Neural progenitor cell (in vitro differentiated cells): ENCODE measurements around the gene BOD1L2. TPM values are rescaled to one million over a fixed set of nuclear protein-coding genes. Genes with fewer than 3 reads are reported as not detected.

Experiments
- DNase-seq: peaks from one replicate; pipeline ENCODE4 v3.0.0-alpha.2; 2016; ENCODE audit warnings: low spot score
- H2AFZ ChIP-seq: fragments of 200-600 bp; sonication (generic); replicated peaks from 2 replicates; pipeline ENCODE4 v1.6.1; 2016; ENCODE audit warnings: antibody characterized with exemption
- H3F3A ChIP-seq: fragments of 200-600 bp; sonication (generic); 2 replicates; pipeline ENCODE4 v1.6.1; 2016; ENCODE audit warnings: antibody characterized with exemption, low read depth
- H3K27ac ChIP-seq: fragments of 200-600 bp; sonication (generic); 2 replicates; pipeline ENCODE4 v1.5.1; 2016; ENCODE audit warnings: mild to moderate bottlenecking
- H3K27me3 ChIP-seq: fragments of 200-600 bp; sonication (generic); 2 replicates; pipeline ENCODE4 v1.6.1; 2016; ENCODE audit warnings: mild to moderate bottlenecking, moderate library complexity
- H3K36me3 ChIP-seq: fragments of 200-600 bp; sonication (generic); 2 replicates; pipeline ENCODE4 v1.5.1; 2016
- H3K4me1 ChIP-seq: fragments of 200-600 bp; sonication (generic); 2 replicates; pipeline ENCODE4 v1.6.1; 2016; ENCODE audit warnings: mixed run types
- H3K4me2 ChIP-seq: fragments of 200-600 bp; sonication (generic); 2 replicates; pipeline ENCODE4 v1.6.1; 2016
- H3K4me3 ChIP-seq: fragments of 200-600 bp; sonication (generic); 2 replicates; pipeline ENCODE4 v1.5.1; 2016
- H3K79me2 ChIP-seq: fragments of 200-600 bp; sonication (generic); 2 replicates; pipeline ENCODE4 v1.6.1; 2016; ENCODE audit warnings: low read depth
- H3K9ac ChIP-seq: fragments of 200-600 bp; sonication (generic); 2 replicates; pipeline ENCODE4 v1.6.1; 2016
- H3K9me3 ChIP-seq: fragments of 200-600 bp; sonication (generic); 2 replicates; pipeline ENCODE4 v1.5.1; 2016; ENCODE audit warnings: low read depth
- H4K20me1 ChIP-seq: fragments of 200-600 bp; sonication (generic); 2 replicates; pipeline ENCODE4 v1.6.1; 2016; ENCODE audit warnings: low read depth
- H3K27ac Mint-ChIP-seq: 3 replicates; pipeline ENCODE4 v1.8.0; 2021; ENCODE audit warnings: mixed read lengths
- H3K27me3 Mint-ChIP-seq: 2 replicates; pipeline ENCODE4 v1.8.0; 2022; ENCODE audit warnings: low read depth, mild to moderate bottlenecking, inconsistent platforms, moderate library complexity, mixed read lengths; ENCODE audit not compliant: insufficient read depth
- H3K36me3 Mint-ChIP-seq: 3 replicates; pipeline ENCODE4 v1.8.0; 2021; ENCODE audit warnings: mixed read lengths
- H3K4me1 Mint-ChIP-seq: 3 replicates; pipeline ENCODE4 v1.8.0; 2021; ENCODE audit warnings: mixed read lengths
- H3K4me3 Mint-ChIP-seq: 3 replicates; pipeline ENCODE4 v1.8.0; 2021; ENCODE audit warnings: mild to moderate bottlenecking, moderate library complexity, mixed read lengths
- H3K9me3 Mint-ChIP-seq: 3 replicates; pipeline ENCODE4 v1.8.0; 2020; ENCODE audit warnings: mixed read lengths
- EZH2 ChIP-seq: fragments of 200-600 bp; sonication (generic); IDR thresholded peaks from 2 replicates; pipeline ENCODE4 v1.6.1; 2017; ENCODE audit warnings: antibody characterized with exemption, mild to moderate bottlenecking, moderate library complexity
- EZH2phosphoT487 ChIP-seq: fragments of 200-600 bp; sonication (generic); IDR thresholded peaks from 2 replicates; pipeline ENCODE4 v1.6.1; 2017; ENCODE audit warnings: antibody characterized with exemption
- total RNA-seq: library from RNA; depleted of rRNA; stranded (reverse); fragments of >200 nt; gene quantifications from 2 replicates; pipeline ENCODE4 v1.2.3, GENCODE V29; 2015; ENCODE audit warnings: low replicate concordance
- TF ChIP-seq, protein P1 (sequence below): fragments of 200-600 bp; sonication (generic); IDR thresholded peaks from 2 replicates; pipeline ENCODE4 v1.5.1; 2017; ENCODE audit warnings: antibody characterized with exemption, mild to moderate bottlenecking

Gene BOD1L2
- total RNA-seq, 1 donor from 2014 or later: not detected

DNA sequence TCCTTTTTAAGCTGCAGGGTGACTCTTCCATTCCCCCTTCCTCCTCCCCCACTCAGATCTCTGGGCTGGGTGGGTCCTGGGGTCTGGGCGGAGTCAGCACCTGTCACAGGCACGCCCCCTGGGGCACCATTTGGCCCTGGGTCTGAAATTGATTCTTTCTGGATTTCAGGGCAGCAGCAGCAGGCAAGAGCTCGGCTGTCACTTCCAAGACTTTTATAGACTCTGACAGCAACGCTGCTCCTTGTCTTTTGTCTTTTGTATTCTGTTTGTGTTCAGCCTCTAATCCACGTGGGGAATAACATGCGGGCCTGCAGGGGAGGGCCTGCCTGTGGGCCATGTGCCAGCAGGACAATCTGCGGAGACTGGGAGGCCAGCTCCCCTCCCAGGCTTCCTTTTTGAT is 3.9 kb downstream of the BOD1L2 start:
- DNase-seq: peak; percentile 82
- peaks cover 5% of the 10 kb centered on the region for H3K9me3 Mint-ChIP-seq
- Histone ChIP-seq H3K9me3 (no peaks in the 10 kb centered on the region), H3K4me3 (peak overlapping the region; percentile 26), H3K27ac (no peak overlapping the region), H3K4me1 (peaks cover 35% of the 10 kb centered on the region), H3K36me3 (no peaks in the 10 kb centered on the region), H3K27me3 (no peaks in the 10 kb centered on the region), H3F3A (peaks cover 25% of the 10 kb centered on the region), H4K20me1 (no peaks in the 10 kb centered on the region), H3K9ac (no peak overlapping the region), H3K79me2 (no peaks in the 10 kb centered on the region), H3K4me2 (peak overlapping the region; percentile 76), H2AFZ (no peak overlapping the region)
- H3K36me3 Mint-ChIP-seq: no peaks in the 10 kb centered on the region
- TF ChIP-seq EZH2phosphoT487 (no peak), EZH2 (no peak)
- TF ChIP-seq, protein P1, sequence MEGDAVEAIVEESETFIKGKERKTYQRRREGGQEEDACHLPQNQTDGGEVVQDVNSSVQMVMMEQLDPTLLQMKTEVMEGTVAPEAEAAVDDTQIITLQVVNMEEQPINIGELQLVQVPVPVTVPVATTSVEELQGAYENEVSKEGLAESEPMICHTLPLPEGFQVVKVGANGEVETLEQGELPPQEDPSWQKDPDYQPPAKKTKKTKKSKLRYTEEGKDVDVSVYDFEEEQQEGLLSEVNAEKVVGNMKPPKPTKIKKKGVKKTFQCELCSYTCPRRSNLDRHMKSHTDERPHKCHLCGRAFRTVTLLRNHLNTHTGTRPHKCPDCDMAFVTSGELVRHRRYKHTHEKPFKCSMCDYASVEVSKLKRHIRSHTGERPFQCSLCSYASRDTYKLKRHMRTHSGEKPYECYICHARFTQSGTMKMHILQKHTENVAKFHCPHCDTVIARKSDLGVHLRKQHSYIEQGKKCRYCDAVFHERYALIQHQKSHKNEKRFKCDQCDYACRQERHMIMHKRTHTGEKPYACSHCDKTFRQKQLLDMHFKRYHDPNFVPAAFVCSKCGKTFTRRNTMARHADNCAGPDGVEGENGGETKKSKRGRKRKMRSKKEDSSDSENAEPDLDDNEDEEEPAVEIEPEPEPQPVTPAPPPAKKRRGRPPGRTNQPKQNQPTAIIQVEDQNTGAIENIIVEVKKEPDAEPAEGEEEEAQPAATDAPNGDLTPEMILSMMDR: no peak
- H3K27me3 Mint-ChIP-seq: peaks cover 18% of the 10 kb centered on the region
- H3K4me3 Mint-ChIP-seq: peak overlapping the region; percentile 1
- H3K4me1 Mint-ChIP-seq: peaks cover 62% of the 10 kb centered on the region
- H3K27ac Mint-ChIP-seq: no peak overlapping the region

DNA sequence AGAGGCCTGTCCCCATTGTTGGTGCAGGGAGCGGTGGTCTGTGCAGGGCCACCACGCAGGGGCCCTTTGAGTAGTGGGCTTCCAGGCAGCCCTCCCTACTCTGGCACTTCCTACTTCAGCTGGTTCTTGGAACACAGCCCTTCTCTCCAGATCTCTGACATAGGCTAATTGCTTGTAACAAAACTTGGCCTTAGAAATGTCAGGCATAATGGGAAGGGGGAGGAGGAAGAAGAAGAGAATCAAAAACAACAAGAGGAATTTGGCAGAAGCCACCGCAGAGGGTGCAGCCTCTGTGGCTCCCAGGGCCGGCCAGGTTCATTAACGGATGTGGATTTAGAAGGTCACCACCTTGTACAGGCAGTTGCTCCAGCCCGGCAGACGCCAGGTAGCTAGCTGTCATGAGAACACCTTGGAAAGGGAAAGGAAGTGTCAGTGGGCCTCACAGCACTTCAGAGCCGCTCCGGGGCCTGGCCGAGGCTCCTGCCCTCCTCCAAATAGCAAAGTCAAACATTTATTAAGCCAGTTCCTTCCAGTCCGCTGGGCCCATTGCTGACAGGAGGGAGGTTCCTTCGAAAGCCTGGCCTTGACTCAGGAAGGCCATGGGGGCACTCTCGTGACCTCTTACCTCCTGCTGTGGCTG is 7.4 kb downstream of the BOD1L2 start:
- Histone ChIP-seq H3K36me3 (no peaks in the 10 kb centered on the region), H3K79me2 (no peaks in the 10 kb centered on the region), H3K4me3 (no peak overlapping the region), H3K4me1 (peaks cover 23% of the 10 kb centered on the region), H3K4me2 (no peak overlapping the region), H3K9me3 (no peaks in the 10 kb centered on the region), H3K9ac (no peak overlapping the region), H3K27ac (no peak overlapping the region), H3F3A (peaks cover 16% of the 10 kb centered on the region), H2AFZ (no peak overlapping the region), H4K20me1 (no peaks in the 10 kb centered on the region), H3K27me3 (no peaks in the 10 kb centered on the region)
- Mint-ChIP-seq H3K4me3 (no peak overlapping the region), H3K36me3 (no peaks in the 10 kb centered on the region), H3K27ac (no peak overlapping the region), H3K9me3 (no peaks in the 10 kb centered on the region), H3K4me1 (peaks cover 46% of the 10 kb centered on the region), H3K27me3 (peaks cover 15% of the 10 kb centered on the region)
- DNase-seq: no peak
- TF ChIP-seq EZH2: no peak

DNA sequence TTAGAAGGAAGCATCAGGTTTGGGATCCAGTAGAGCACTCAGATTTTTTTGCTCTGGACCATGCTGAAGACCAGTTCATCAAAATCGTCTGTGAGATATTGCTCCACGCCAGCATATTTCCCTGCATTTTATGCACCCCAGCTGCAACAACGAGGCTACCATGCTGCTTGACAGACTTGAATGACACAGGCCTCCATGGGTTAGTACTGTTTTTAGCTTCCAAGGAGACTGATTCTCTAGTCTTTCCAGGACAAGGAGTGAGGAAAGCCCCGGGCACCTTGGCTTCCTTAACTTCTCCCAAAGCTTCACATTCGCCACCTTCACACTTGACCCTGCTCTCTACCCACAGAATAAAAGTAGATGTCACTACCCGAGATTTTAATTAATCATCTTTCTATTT is 17.5 kb downstream of the BOD1L2 start:
- peaks cover 3% of the 10 kb centered on the region for H3K27me3 Mint-ChIP-seq
- H3K9me3 Mint-ChIP-seq: no peaks in the 10 kb centered on the region
- DNase-seq: no peak

More for the DNA sequence above, 17.5 kb downstream of the BOD1L2 start:
- Histone ChIP-seq H3K4me2 (no peak overlapping the region), H3K4me1 (no peaks in the 10 kb centered on the region), H3F3A (no peaks in the 10 kb centered on the region), H3K36me3 (no peaks in the 10 kb centered on the region), H3K9me3 (no peaks in the 10 kb centered on the region), H3K27ac (no peak overlapping the region), H2AFZ (no peak overlapping the region), H3K4me3 (no peak overlapping the region), H4K20me1 (no peaks in the 10 kb centered on the region), H3K79me2 (no peaks in the 10 kb centered on the region), H3K27me3 (no peaks in the 10 kb centered on the region), H3K9ac (no peak overlapping the region)
- H3K36me3 Mint-ChIP-seq: no peaks in the 10 kb centered on the region
- TF ChIP-seq, protein P1: no peak
- TF ChIP-seq EZH2phosphoT487 (no peak), EZH2 (no peak)
- H3K4me3 Mint-ChIP-seq: no peak overlapping the region
- no peak overlapping the region for H3K27ac Mint-ChIP-seq
- H3K4me1 Mint-ChIP-seq: no peaks in the 10 kb centered on the region
